ENCODE results near the gene RADX. TPM values are rescaled to one million over a fixed set of nuclear protein-coding genes. Genes with fewer than 3 reads are reported as not detected.

RADX gene
- total and polyA plus RNA-seq, 2 experiments from 2014 or later = 1.9 to 6.7 TPM

DNA sequence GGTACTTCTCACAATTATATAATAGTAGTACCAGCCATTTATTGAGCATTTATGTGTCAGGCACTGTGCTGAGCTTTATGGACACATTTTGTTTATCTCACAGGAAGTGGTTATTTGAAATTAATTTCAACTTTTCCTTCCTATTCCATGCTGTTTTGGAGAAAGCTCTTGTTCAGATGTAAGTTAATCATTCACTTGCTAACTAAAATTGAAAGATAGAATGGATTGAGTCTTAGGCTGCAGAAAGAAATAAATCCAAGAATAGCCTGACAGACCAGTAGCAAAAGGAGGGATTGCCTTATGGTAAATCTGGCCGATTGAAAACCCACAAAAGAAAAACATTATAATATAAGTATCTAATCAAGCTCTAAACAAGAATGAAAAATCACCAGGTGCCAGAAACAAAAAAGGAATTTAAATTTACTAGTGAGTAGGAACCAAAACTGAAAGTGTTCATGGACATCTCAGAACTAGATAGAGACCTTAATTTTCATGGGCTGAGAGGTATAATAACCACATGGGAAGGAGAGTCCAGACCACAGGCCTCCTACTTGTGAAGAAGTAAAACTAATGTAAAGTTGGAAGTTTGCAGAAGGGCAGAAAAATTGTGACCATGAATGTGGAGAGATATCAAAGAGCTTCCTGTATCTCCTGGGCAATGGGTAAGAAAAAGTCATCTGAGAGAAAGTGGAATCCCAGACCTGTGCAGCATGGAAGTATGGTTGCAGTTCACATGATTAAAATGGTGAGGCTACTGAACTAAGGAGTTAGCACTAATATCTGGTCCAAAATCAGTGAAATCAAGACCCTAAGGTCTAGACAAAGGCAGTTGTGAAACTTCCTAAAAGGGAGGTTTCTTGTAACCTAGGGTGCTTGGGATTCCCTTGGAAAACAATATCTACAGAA, 38.0 kb downstream of the RADX start:
- no peaks in the 10 kb centered on the region for H3K27me3 ChIP-seq (ENCODE audit: insufficient read depth)
- TF ChIP-seq ZNF114 (CRISPR knock-in tag; IDR thresholded peaks at IDR 0.05) (no peak), JUNB (IDR thresholded peaks at IDR 0.05; ENCODE audit: unreplicated experiment) (no peak), CREB1 (CRISPR knock-in tag; IDR thresholded peaks at IDR 0.05; ENCODE audit: low read depth) (no peak), STAT1 (IDR thresholded peaks at IDR 0.05; ENCODE audit: unreplicated experiment) (no peak), EZH2 (IDR thresholded peaks at IDR 0.05; ENCODE audit: low read depth, unreplicated experiment) (no peak), ZNF331 (CRISPR knock-in tag; IDR thresholded peaks at IDR 0.05; ENCODE audit: low read depth) (no peak), NANOG (IDR thresholded peaks at IDR 0.05; ENCODE audit: borderline replicate concordance) (no peak), POLR2AphosphoS5 (IDR thresholded peaks at IDR 0.05; ENCODE audit: low read depth) (no peak), EZH2phosphoT487 (IDR thresholded peaks at IDR 0.05; ENCODE audit: unreplicated experiment) (no peak)
- TF ChIP-seq, protein P1, sequence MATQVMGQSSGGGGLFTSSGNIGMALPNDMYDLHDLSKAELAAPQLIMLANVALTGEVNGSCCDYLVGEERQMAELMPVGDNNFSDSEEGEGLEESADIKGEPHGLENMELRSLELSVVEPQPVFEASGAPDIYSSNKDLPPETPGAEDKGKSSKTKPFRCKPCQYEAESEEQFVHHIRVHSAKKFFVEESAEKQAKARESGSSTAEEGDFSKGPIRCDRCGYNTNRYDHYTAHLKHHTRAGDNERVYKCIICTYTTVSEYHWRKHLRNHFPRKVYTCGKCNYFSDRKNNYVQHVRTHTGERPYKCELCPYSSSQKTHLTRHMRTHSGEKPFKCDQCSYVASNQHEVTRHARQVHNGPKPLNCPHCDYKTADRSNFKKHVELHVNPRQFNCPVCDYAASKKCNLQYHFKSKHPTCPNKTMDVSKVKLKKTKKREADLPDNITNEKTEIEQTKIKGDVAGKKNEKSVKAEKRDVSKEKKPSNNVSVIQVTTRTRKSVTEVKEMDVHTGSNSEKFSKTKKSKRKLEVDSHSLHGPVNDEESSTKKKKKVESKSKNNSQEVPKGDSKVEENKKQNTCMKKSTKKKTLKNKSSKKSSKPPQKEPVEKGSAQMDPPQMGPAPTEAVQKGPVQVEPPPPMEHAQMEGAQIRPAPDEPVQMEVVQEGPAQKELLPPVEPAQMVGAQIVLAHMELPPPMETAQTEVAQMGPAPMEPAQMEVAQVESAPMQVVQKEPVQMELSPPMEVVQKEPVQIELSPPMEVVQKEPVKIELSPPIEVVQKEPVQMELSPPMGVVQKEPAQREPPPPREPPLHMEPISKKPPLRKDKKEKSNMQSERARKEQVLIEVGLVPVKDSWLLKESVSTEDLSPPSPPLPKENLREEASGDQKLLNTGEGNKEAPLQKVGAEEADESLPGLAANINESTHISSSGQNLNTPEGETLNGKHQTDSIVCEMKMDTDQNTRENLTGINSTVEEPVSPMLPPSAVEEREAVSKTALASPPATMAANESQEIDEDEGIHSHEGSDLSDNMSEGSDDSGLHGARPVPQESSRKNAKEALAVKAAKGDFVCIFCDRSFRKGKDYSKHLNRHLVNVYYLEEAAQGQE (IDR thresholded peaks at IDR 0.05; ENCODE audit: unreplicated experiment) = no peak
- TF ChIP-seq, protein P2, sequence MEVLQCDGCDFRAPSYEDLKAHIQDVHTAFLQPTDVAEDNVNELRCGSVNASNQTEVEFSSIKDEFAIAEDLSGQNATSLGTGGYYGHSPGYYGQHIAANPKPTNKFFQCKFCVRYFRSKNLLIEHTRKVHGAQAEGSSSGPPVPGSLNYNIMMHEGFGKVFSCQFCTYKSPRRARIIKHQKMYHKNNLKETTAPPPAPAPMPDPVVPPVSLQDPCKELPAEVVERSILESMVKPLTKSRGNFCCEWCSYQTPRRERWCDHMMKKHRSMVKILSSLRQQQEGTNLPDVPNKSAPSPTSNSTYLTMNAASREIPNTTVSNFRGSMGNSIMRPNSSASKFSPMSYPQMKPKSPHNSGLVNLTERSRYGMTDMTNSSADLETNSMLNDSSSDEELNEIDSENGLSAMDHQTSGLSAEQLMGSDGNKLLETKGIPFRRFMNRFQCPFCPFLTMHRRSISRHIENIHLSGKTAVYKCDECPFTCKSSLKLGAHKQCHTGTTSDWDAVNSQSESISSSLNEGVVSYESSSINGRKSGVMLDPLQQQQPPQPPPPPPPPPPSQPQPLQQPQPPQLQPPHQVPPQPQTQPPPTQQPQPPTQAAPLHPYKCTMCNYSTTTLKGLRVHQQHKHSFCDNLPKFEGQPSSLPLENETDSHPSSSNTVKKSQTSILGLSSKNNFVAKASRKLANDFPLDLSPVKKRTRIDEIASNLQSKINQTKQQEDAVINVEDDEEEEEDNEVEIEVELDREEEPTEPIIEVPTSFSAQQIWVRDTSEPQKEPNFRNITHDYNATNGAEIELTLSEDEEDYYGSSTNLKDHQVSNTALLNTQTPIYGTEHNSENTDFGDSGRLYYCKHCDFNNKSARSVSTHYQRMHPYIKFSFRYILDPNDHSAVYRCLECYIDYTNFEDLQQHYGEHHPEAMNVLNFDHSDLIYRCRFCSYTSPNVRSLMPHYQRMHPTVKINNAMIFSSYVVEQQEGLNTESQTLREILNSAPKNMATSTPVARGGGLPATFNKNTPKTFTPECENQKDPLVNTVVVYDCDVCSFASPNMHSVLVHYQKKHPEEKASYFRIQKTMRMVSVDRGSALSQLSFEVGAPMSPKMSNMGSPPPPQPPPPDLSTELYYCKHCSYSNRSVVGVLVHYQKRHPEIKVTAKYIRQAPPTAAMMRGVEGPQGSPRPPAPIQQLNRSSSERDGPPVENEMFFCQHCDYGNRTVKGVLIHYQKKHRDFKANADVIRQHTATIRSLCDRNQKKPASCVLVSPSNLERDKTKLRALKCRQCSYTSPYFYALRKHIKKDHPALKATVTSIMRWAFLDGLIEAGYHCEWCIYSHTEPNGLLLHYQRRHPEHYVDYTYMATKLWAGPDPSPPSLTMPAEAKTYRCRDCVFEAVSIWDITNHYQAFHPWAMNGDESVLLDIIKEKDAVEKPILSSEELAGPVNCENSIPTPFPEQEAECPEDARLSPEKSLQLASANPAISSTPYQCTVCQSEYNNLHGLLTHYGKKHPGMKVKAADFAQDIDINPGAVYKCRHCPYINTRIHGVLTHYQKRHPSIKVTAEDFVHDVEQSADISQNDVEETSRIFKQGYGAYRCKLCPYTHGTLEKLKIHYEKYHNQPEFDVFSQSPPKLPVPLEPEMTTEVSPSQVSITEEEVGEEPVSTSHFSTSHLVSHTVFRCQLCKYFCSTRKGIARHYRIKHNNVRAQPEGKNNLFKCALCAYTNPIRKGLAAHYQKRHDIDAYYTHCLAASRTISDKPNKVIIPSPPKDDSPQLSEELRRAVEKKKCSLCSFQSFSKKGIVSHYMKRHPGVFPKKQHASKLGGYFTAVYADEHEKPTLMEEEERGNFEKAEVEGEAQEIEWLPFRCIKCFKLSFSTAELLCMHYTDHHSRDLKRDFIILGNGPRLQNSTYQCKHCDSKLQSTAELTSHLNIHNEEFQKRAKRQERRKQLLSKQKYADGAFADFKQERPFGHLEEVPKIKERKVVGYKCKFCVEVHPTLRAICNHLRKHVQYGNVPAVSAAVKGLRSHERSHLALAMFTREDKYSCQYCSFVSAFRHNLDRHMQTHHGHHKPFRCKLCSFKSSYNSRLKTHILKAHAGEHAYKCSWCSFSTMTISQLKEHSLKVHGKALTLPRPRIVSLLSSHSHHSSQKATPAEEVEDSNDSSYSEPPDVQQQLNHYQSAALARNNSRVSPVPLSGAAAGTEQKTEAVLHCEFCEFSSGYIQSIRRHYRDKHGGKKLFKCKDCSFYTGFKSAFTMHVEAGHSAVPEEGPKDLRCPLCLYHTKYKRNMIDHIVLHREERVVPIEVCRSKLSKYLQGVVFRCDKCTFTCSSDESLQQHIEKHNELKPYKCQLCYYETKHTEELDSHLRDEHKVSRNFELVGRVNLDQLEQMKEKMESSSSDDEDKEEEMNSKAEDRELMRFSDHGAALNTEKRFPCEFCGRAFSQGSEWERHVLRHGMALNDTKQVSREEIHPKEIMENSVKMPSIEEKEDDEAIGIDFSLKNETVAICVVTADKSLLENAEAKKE (CRISPR knock-in tag; IDR thresholded peaks at IDR 0.05) = no peak
- TF ChIP-seq, protein P3, sequence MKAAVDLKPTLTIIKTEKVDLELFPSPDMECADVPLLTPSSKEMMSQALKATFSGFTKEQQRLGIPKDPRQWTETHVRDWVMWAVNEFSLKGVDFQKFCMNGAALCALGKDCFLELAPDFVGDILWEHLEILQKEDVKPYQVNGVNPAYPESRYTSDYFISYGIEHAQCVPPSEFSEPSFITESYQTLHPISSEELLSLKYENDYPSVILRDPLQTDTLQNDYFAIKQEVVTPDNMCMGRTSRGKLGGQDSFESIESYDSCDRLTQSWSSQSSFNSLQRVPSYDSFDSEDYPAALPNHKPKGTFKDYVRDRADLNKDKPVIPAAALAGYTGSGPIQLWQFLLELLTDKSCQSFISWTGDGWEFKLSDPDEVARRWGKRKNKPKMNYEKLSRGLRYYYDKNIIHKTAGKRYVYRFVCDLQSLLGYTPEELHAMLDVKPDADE (IDR thresholded peaks at IDR 0.05) = no peak
- TF ChIP-seq, protein P4, sequence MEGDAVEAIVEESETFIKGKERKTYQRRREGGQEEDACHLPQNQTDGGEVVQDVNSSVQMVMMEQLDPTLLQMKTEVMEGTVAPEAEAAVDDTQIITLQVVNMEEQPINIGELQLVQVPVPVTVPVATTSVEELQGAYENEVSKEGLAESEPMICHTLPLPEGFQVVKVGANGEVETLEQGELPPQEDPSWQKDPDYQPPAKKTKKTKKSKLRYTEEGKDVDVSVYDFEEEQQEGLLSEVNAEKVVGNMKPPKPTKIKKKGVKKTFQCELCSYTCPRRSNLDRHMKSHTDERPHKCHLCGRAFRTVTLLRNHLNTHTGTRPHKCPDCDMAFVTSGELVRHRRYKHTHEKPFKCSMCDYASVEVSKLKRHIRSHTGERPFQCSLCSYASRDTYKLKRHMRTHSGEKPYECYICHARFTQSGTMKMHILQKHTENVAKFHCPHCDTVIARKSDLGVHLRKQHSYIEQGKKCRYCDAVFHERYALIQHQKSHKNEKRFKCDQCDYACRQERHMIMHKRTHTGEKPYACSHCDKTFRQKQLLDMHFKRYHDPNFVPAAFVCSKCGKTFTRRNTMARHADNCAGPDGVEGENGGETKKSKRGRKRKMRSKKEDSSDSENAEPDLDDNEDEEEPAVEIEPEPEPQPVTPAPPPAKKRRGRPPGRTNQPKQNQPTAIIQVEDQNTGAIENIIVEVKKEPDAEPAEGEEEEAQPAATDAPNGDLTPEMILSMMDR (conservative IDR thresholded peaks at IDR 0.05; ENCODE audit: low read depth in 2 of 2) = no peak
- Mint-ChIP-seq H3K4me1 (no peaks in the 10 kb centered on the region; the same call in 2 of the 3 replicates), H3K36me3 (ENCODE audit: low read depth) (no peaks in the 10 kb centered on the region), H3K9me3 (no peaks in the 10 kb centered on the region), H3K4me3 (no peak overlapping the region), H3K27me3 (ENCODE audit: insufficient read depth, low read depth, poor library complexity) (no peaks in the 10 kb centered on the region), H3K27ac (no peak overlapping the region)
- H3K9me2 ChIP-seq (ENCODE audit: insufficient read depth) = no peaks in the 10 kb centered on the region
- ATAC-seq (no peak), DNase-seq (ENCODE audit: low spot score) (no peak)
- H3K79me2 ChIP-seq (replicated peaks; ENCODE audit: insufficient read depth) = no peaks in the 10 kb centered on the region
- H3K4me1 ChIP-seq (ENCODE audit: insufficient read depth) = no peaks in the 10 kb centered on the region
- H3K36me3 ChIP-seq (ENCODE audit: insufficient read depth) = no peaks in the 10 kb centered on the region
- no peak overlapping the region for H3K27ac ChIP-seq (ENCODE audit: low read depth)
- H3K4me2 ChIP-seq = no peak overlapping the region
- no peak overlapping the region for H3K4me3 ChIP-seq
- H2AFZ ChIP-seq = no peak overlapping the region
- no peaks in the 10 kb centered on the region for H4K20me1 ChIP-seq (replicated peaks; ENCODE audit: insufficient read depth)
- H3F3A ChIP-seq (replicated peaks; ENCODE audit: low read depth) = no peaks in the 10 kb centered on the region

Measured in GM23338 (cell line).